Measurements from ENCODE around the gene SRPK2. TPM values are rescaled to one million over a fixed set of nuclear protein-coding genes. Genes with fewer than 3 reads are reported as not detected.
A peak's percentile ranks its signal among the peaks of the same experiment; 100 is the strongest.
"Not testable (repeated sequence)": the region's sequence is repeated elsewhere in the genome, so short reads cannot be mapped to it uniquely, and the experiment has no call there.

SRPK2 gene
- total RNA-seq, 2 experiments from 2014 or later = 48.5 to 53.6 TPM

DNA sequence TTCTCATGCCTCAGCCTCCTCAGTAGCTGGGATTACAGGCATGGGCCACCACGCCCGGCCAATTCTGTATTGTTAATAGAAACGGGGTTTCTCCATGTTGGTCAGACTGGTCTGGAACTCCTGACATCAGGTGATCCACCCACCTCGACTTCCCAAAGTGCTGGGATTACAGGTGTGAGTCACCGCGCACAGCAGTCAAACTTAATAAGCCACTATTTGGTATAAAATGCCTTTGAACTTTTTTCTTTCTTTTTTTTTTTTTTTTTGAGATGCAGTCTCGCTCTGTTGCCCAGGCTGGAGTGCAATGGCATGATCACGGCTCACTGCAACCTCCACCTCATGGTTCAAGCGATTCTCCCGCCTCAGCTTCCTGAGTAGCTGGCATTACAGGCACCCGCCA, 40.5 kb downstream of the SRPK2 start:
- CTCF ChIA-PET = interaction anchor here (1.5 kb wide), 1 partner anchor 78 kb away, joined by 4 read pairs; no protein-coding TSS in a partner anchor

DNA sequence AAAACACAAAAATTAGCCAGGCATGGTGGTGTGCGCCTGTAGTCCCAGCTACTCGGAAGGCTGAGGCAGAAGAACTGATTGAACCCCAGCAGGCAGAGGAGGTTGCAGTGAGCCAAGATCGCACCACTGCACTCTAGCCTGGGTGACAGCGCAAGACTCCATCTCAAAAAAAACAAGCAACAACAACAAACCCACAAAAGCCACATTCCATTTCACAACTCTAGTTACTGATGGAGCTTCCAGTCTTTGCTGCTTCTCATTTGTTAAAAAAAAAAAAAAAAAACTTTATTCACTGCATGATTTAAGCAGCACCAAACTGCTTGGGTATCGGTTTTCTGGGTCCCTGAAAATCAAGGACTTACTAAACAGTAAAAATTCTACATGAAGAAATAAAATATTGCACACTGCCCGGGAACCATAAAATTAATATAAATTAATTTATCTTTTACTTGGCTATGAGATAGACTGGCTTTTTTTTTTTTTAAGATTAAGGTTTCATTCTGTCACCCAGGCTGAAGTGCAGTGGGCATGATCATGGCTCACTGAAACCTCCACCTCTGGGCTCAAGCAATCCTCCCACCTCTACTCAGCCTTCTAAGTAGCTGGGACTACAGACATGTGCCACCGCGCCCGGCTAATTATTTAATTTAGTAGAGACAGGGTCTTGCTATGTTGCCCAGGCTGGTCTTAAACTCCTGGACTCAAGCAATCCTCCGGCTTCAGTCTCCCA, 42.0 kb downstream of the SRPK2 start:
- DNase-seq = peak; percentile 61
- POLR2A ChIA-PET = interaction anchor here (0.6 kb wide), 1 partner anchor 177 kb away, joined by 7 read pairs; no protein-coding TSS in a partner anchor
- CTCF ChIA-PET = interaction anchor here (0.5 to 1.5 kb wide), 3 partner anchors 11 to 336 kb away, joined by 3 to 9 read pairs (median 4); no protein-coding TSS in a partner anchor
- Mint-ChIP-seq H3K4me1 (peaks cover 65% of the 10 kb centered on the region), H3K36me3 (ENCODE audit: low read depth) (no peaks in the 10 kb centered on the region), H3K9me3 (no peaks in the 10 kb centered on the region), H3K27ac (peak overlapping the region; percentile 91), H3K4me3 (peak overlapping the region; percentile 40), H3K27me3 (no peaks in the 10 kb centered on the region)

More for the DNA sequence above, 40.5 kb downstream of the SRPK2 start:
- H3K27me3 Mint-ChIP-seq; DNase-seq; POLR2A ChIA-PET; H3K9me3 Mint-ChIP-seq; H3K36me3 Mint-ChIP-seq (ENCODE audit: low read depth); H3K4me3 Mint-ChIP-seq: not testable (repeated sequence)
- H3K4me1 Mint-ChIP-seq = peaks cover 72% of the 10 kb centered on the region
- peak overlapping the region; percentile 66 for H3K27ac Mint-ChIP-seq

DNA sequence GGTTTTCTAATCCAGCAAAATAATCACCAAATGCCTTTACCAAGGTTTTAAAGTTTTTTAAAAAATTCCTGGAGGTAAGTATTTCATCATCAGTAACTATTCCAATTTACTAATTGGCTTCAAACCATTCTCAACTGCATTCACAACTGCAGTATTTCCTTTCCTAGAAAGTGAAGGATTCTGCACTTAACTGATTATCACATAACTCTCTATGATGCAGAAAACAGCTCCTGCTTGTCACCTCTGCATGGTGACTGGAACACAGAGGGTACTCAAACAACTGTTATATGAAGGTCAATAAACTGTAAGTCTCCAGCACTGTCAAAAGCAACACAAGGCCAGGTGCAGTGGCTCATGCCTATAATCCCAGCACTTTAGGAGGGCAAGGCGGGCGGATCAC, 42.6 kb downstream of the SRPK2 start:
- H3K4me1 Mint-ChIP-seq = peaks cover 64% of the 10 kb centered on the region
- H3K4me3 Mint-ChIP-seq = peak overlapping the region; percentile 40
- DNase-seq = peak; percentile 7
- H3K27ac Mint-ChIP-seq = peak overlapping the region; percentile 91
- CTCF ChIA-PET = interaction anchor here (0.6 kb wide), 1 partner anchor 336 kb away, joined by 9 read pairs; no protein-coding TSS in a partner anchor
- H3K36me3 Mint-ChIP-seq (ENCODE audit: low read depth) = no peaks in the 10 kb centered on the region
- H3K27me3 Mint-ChIP-seq = no peaks in the 10 kb centered on the region
- no peaks in the 10 kb centered on the region for H3K9me3 Mint-ChIP-seq
- POLR2A ChIA-PET = interaction anchor here (0.6 kb wide), 1 partner anchor 176 kb away, joined by 7 read pairs; no protein-coding TSS in a partner anchor

DNA sequence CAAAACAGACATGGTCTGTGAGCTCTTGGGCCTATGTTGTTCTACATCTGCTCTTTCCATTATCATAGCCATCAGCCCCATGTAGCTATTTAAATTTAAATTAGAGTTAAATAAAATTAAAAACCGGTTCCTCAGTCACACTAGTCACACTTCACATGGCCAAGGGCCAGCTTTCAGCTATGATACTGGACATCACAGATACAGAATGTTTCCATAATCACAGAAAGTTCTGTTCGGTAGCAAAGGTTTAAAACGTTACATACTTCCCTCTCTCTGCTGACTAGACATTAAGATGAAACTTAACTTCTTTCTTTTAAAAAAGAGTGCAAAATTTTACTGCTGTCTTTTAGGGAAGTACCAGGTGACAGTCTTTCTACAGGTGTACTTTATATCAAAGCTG, 43.0 kb downstream of the SRPK2 start:
- H3K4me3 Mint-ChIP-seq = no peak overlapping the region
- DNase-seq = no peak
- ChIA-PET POLR2A (no interaction called here), CTCF (no interaction called here)
- no peaks in the 10 kb centered on the region for H3K36me3 Mint-ChIP-seq (ENCODE audit: low read depth)
- H3K9me3 Mint-ChIP-seq = no peaks in the 10 kb centered on the region
- H3K27me3 Mint-ChIP-seq = no peaks in the 10 kb centered on the region
- peaks cover 63% of the 10 kb centered on the region for H3K4me1 Mint-ChIP-seq
- peak overlapping the region; percentile 91 for H3K27ac Mint-ChIP-seq

DNA sequence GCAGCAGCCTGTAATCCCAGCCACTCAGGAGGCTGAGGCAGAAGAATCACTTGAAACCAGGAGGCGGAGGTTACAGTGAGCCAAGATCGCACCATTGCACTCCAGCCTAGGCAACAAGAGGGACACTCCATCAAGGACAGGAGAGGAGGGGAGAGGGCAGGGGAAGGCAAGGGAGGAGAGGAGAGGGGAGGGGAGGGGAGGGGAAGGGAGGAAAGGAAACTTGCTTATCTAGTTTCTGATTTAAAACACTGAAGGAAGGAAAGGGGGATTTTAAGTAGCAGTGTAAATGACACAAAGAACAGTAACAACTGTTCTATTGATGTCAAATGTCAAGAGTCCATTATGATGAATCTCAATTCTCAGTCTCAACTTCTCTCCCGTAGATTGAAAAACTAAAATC, 43.7 kb downstream of the SRPK2 start:
- no peaks in the 10 kb centered on the region for H3K9me3 Mint-ChIP-seq
- H3K4me3 Mint-ChIP-seq = no peak overlapping the region
- DNase-seq = no peak
- H3K4me1 Mint-ChIP-seq = peaks cover 63% of the 10 kb centered on the region
- no peaks in the 10 kb centered on the region for H3K27me3 Mint-ChIP-seq
- ChIA-PET CTCF (interaction anchor here (0.5 to 0.7 kb wide), 3 partner anchors 23 to 917 kb away, joined by 3 to 5 read pairs (median 4); no protein-coding TSS in a partner anchor), POLR2A (no interaction called here)
- H3K36me3 Mint-ChIP-seq (ENCODE audit: low read depth) = no peaks in the 10 kb centered on the region
- H3K27ac Mint-ChIP-seq = peak overlapping the region; percentile 50

DNA sequence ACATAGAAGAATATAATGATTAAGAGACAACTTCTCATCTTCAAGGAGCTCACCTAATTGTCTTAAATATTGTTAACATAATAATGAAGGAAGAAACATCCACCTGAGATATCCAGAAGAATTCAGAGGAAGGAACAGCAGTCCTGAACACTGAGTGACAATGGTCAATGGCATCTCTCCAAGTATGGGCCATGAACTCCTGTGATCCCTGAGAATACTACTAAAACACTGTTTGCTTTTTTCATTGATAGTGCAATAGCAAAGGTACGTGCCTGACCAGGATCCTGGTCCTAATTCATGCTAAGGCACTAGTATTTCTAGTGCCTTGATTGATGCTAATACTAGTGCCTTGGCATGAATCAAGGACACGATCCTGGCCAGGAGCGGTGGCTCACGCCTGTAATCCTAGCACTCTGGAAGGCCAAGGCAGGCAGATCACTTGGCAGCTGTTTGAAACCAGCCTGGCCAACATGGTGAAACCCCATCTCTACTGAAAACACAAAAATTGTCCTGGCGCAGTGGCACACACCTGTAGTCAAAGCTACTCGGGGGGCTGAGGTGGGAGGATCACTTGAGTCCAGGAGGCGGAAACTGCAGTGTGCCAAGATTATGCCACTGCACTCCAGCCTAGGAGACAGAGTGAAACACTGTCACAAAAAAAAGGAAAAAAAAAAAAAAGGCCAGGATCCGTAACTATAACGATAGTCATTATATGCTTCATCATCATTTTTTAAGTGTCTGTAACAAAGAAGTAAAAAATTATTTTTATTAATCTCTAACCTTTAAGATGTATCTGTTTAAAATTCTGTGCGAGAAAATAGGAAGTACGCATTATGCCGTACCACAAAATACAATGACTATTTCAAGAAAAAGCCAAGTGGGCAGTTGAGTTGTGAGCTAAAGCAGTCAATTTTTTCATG, 49.1 kb downstream of the SRPK2 start:
- H3K4me3 Mint-ChIP-seq = no peak overlapping the region
- no peak overlapping the region for H3K27ac Mint-ChIP-seq
- H3K4me1 Mint-ChIP-seq = peaks cover 25% of the 10 kb centered on the region
- ChIA-PET CTCF (interaction anchor here (0.6 kb wide), 1 partner anchor 240 kb away, joined by 3 read pairs; no protein-coding TSS in a partner anchor), POLR2A (no interaction called here)
- no peaks in the 10 kb centered on the region for H3K36me3 Mint-ChIP-seq (ENCODE audit: low read depth)
- H3K9me3 Mint-ChIP-seq = no peaks in the 10 kb centered on the region
- DNase-seq = no peak
- H3K27me3 Mint-ChIP-seq = no peaks in the 10 kb centered on the region

DNA sequence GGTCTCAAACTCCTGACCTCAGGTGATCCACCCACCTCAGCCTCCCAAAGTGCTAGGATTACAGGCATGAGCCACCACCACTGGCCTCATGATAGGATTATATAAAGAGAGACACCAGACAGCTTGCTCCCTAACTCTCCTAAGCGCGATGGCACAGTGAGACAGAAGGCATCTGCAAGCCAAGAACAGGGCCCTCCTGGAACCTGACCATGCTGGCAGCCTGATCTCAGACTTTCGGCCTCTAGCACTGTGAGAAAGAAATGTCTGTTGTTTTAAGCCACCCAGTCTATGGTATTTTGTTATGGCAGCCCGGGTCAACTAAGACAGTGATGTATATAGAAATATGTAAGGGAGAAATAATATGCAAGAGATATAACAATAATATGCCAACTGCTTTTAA, 51.2 kb downstream of the SRPK2 start:
- H3K4me1 Mint-ChIP-seq = peaks cover 14% of the 10 kb centered on the region
- ChIA-PET CTCF (interaction anchor here (0.7 kb wide), 1 partner anchor 415 kb away, joined by 3 read pairs; no protein-coding TSS in a partner anchor), POLR2A (no interaction called here)
- H3K27me3 Mint-ChIP-seq = no peaks in the 10 kb centered on the region
- DNase-seq = no peak
- no peak overlapping the region for H3K4me3 Mint-ChIP-seq
- peak overlapping the region; percentile 46 for H3K27ac Mint-ChIP-seq
- no peaks in the 10 kb centered on the region for H3K36me3 Mint-ChIP-seq (ENCODE audit: low read depth)
- no peaks in the 10 kb centered on the region for H3K9me3 Mint-ChIP-seq

DNA sequence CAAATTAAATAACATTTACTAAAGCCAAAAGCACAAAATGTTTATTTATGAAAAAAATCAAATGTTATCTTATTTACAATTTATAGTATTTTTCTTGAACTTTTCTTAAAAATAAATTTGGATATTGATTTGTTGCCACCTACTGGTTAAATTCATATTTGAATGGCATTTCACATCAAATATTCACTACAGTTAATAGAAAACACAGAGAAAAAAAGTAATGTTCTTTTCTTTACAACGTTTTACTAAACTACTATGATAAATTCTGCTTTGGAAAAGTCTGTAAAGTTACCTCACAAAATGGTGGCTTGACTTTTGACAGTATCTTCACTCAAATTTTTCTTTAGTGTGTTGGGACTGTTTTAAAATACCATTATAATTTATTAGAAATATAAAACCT, 52.7 kb downstream of the SRPK2 start:
- Mint-ChIP-seq H3K4me3 (no peak overlapping the region), H3K4me1 (peaks cover 23% of the 10 kb centered on the region), H3K27me3 (no peaks in the 10 kb centered on the region)

DNA sequence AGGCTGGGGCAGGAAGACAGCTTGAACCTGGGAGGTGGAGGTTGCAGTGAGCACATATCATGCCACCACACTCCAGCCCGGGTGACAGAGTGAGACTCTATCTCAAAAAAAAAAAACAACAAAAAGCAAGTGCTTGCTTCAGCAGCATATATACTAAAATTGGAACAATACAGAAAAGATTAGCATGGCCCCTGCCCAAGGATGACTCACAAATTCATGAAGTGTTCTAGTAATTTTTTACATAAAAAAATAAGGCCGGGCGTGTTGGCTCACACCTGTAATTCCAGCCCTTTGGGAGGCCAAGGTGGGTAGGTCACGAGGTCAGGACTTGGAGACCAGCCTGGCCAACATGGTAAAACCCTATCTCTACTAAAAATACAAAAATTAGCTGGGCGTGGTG, 56.1 kb downstream of the SRPK2 start:
- CTCF ChIA-PET; H3K27ac Mint-ChIP-seq; H3K9me3 Mint-ChIP-seq; H3K4me3 Mint-ChIP-seq; H3K27me3 Mint-ChIP-seq; DNase-seq; POLR2A ChIA-PET; H3K36me3 Mint-ChIP-seq (ENCODE audit: low read depth): not testable (repeated sequence)
- peaks cover 16% of the 10 kb centered on the region for H3K4me1 Mint-ChIP-seq

More for the DNA sequence above, 52.7 kb downstream of the SRPK2 start:
- H3K36me3 Mint-ChIP-seq (ENCODE audit: low read depth) = no peaks in the 10 kb centered on the region
- DNase-seq = no peak
- no peak overlapping the region for H3K27ac Mint-ChIP-seq
- H3K9me3 Mint-ChIP-seq = no peaks in the 10 kb centered on the region
- ChIA-PET CTCF (interaction anchor here (0.6 kb wide), 1 partner anchor 11 kb away, joined by 3 read pairs; no protein-coding TSS in a partner anchor), POLR2A (no interaction called here)

DNA sequence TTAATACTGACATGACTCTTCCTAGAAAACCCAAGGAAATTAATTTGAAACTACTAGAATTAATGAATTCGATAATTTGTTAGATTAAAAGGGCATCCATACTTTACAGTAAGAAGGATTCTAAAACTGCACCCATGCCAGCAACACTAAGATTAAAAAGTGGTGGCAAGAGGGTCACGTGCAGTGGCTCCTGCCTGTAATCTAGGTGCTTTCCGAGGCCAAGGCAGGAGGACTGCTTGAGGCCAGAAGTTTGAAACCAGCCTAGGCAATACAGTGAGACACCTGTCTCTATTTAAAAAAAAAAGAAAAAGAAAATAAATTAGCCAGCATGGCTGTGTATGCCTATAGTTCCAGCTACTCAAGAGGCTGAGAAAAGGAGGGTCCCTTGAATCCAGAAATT, 58.2 kb downstream of the SRPK2 start:
- Mint-ChIP-seq H3K27me3 (no peaks in the 10 kb centered on the region), H3K9me3 (no peaks in the 10 kb centered on the region), H3K27ac (no peak overlapping the region), H3K4me1 (peaks cover 20% of the 10 kb centered on the region), H3K36me3 (ENCODE audit: low read depth) (peaks cover 2% of the 10 kb centered on the region), H3K4me3 (no peak overlapping the region)
- DNase-seq = no peak
- ChIA-PET POLR2A (no interaction called here), CTCF (interaction anchor here (0.6 to 1.0 kb wide), 4 partner anchors 11 to 165 kb away, joined by 3 to 4 read pairs (median 3); no protein-coding TSS in a partner anchor)

DNA sequence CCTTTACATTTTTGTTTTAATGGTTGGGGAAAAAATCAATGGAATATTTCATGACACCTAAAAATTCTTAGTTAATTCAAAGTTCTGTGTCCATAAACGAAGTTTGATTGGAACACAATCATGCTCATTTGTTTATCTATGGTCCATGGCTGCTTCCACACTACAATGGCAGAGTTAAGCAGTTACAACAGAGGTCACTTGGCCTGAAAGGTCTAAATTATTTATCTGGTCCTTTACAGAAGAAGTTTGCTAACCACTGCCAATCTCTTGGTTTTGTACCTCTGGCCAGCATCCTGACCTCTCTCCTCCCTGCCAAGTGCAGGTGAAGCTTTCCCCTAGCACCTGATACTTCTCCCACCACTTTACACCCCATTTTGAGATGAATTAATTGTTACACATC, 61.5 kb downstream of the SRPK2 start:
- H3K36me3 Mint-ChIP-seq (ENCODE audit: low read depth) = peaks cover 5% of the 10 kb centered on the region
- ChIA-PET CTCF (interaction anchor here (0.7 kb wide), 1 partner anchor 76 kb away, joined by 3 read pairs; no protein-coding TSS in a partner anchor), POLR2A (no interaction called here)
- peaks cover 21% of the 10 kb centered on the region for H3K4me1 Mint-ChIP-seq
- H3K27me3 Mint-ChIP-seq = no peaks in the 10 kb centered on the region
- H3K27ac Mint-ChIP-seq = no peak overlapping the region
- DNase-seq = no peak
- no peaks in the 10 kb centered on the region for H3K9me3 Mint-ChIP-seq
- H3K4me3 Mint-ChIP-seq = no peak overlapping the region

DNA sequence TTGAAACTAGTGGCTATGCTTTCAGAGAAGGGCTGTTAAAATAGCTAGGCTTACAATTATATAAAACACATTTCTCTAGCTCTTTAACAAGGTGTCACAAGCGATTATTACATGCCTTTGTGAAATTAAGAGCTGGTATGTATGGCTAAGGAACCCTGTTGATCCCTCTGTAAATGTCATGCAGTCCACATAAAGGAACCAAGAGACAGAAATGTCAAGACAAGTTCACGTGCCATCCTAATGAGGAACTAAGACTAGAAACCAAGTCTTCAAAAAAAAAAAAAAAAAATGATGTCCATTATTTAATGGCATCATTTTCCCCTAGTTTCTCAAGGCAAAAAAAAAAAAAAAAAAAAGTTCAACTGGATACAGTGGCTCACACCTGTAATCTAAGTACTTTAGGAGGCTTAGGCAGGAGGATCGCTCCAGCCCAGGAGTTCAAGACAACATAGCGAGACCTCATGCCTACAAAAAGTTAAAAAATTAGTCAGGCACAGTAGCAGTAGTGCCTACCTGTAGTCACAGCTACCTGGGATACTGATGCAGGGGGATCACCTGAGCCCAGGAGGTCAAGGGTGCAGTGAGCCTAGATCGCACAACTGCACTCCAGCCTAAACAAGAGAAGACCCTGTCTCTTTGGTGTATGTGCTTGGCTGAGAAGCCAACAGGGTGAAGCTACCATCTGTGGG, 63.4 kb downstream of the SRPK2 start:
- H3K4me1 Mint-ChIP-seq = peaks cover 13% of the 10 kb centered on the region
- ChIA-PET POLR2A (no interaction called here), CTCF (interaction anchor here (0.8 kb wide), 1 partner anchor 16 kb away, joined by 3 read pairs; no protein-coding TSS in a partner anchor)
- no peak overlapping the region for H3K4me3 Mint-ChIP-seq
- no peak for DNase-seq
- no peak overlapping the region for H3K27ac Mint-ChIP-seq
- no peaks in the 10 kb centered on the region for H3K27me3 Mint-ChIP-seq
- peaks cover 18% of the 10 kb centered on the region for H3K36me3 Mint-ChIP-seq (ENCODE audit: low read depth)
- H3K9me3 Mint-ChIP-seq = peaks cover 8% of the 10 kb centered on the region

All from activated CD4-positive, alpha-beta T cell treated with anti-CD3 and anti-CD28 coated beads, Interleukin-2, amount 10 ng/mL, durations not matched to agents 7 days and 5 days (primary cell).